ENCODE measurements around the gene CRCP. TPM values are rescaled to one million over a fixed set of nuclear protein-coding genes. Genes with fewer than 3 reads are reported as not detected.

CRCP gene
- total and polyA plus RNA-seq, 2 of the 13 experiments (the other 11 are each of a cell fraction or from before 2014, with no cell fraction given) = 22.7 to 31.0 TPM

- TF ChIP-seq RERE (CRISPR knock-in tag; IDR thresholded peaks at IDR 0.05; ENCODE audit: low read depth) (no peak), HNF4G (IDR thresholded peaks at IDR 0.05; ENCODE audit: borderline replicate concordance, low read depth, low read length) (no peak), HNF4G (CRISPR knock-in tag; IDR thresholded peaks at IDR 0.05; ENCODE audit: borderline replicate concordance, low read depth) (no peak), ZNF446 (CRISPR knock-in tag; IDR thresholded peaks at IDR 0.05) (no peak), ZNF749 (CRISPR knock-in tag; IDR thresholded peaks at IDR 0.05; ENCODE audit: borderline replicate concordance) (no peak), ZNF296 (CRISPR knock-in tag; conservative IDR thresholded peaks at IDR 0.05) (no peak), ZNF281 (CRISPR knock-in tag; IDR thresholded peaks at IDR 0.05; ENCODE audit: borderline replicate concordance) (peak; percentile 50; the same call in 1 of the 2 replicates), ZNF570 (CRISPR knock-in tag; IDR thresholded peaks at IDR 0.05; ENCODE audit: borderline replicate concordance) (no peak), ZNF674 (CRISPR knock-in tag; IDR thresholded peaks at IDR 0.05; ENCODE audit: low read depth) (no peak), PRDM15 (CRISPR knock-in tag; IDR thresholded peaks at IDR 0.05) (peak; percentile 41; the same call in 1 of the 2 replicates), SOX5 (CRISPR knock-in tag; IDR thresholded peaks at IDR 0.05; ENCODE audit: borderline replicate concordance) (0 out of 2 replicates have a peak, but pooled peaks have one; percentile 17), U2AF1 (optimal IDR thresholded peaks at IDR 0.05; ENCODE audit: low read depth, low read length) (no peak), ZNF563 (CRISPR knock-in tag; IDR thresholded peaks at IDR 0.05) (no peak; the same call in 1 of the 2 replicates), TCF7L2 (IDR thresholded peaks at IDR 0.05; ENCODE audit: low read depth, low read length) (no peak), ZSCAN12 (CRISPR knock-in tag; IDR thresholded peaks at IDR 0.05) (no peak), GATAD2A (CRISPR knock-in tag; IDR thresholded peaks at IDR 0.05) (peak; percentile 57), STAT5B (CRISPR knock-in tag; IDR thresholded peaks at IDR 0.05) (no peak)
These were observed at the start of gene CRCP (continued) for GRCh38 chr7:66114743-66115649.

Data from HepG2 (cell line).